Measurements from ENCODE around the gene ABHD8.

Gene ABHD8

DNA sequence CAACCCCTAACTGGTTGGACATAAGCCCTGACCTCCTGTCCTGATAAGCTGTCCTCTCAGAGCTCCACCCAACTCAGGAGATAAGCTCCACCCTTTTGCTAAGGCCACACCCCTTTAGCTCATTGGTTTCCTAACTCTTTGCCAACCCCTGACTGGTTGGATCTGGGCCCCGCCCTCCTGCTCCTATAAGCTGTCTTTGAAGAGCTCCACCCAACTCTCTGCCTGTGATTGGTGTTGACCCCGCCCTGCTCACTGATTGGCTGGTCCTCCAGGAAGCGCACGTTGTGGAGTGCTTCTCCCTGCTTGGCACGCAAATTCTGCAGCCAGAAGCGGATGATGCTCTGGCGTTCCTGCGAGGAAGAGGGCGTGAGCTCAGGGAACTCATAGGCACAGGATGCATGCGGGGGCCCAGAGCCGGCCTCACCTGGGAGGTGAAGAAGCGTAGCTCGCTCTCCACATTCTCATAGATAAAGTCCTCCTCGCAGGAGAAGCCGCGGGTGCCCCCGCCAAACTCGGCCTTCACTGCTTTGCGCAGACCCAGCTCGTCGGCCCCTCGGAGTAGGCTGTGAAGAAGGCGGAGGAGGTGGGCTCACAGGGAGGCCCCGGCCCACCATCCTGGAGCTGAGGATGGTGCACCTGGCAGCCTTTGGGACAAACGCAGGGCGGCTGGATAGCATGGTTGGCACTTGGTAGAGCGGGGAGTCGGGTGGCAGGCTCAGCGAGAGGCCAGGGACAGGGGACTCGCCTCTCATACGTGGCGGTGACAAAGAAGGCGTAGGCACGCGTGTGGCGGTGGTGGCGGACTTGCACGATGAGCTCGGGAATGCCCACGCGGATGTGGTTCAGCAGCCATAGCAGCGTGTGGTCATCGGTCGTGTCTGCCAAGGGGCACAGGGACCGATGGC is 29.7 kb upstream of the ABHD8 start:
- DNase-seq = no peak

DNA sequence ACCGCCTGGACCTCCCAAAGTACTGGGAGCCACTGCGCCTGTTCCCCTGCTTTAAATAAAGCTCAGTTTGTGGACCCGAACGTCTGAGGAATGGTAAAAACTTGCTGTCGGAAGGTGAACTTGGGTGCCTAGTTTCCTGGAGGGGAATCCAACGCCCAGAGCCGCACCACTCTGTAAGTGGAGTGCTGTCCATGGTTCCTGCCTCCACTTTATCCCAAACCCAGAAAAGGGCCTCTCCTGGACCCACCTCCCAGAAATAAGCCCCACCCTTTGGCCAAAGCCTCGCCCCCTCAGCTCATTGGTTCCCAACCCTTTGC is 29.1 kb upstream of the ABHD8 start:
- no peak for DNase-seq

DNA sequence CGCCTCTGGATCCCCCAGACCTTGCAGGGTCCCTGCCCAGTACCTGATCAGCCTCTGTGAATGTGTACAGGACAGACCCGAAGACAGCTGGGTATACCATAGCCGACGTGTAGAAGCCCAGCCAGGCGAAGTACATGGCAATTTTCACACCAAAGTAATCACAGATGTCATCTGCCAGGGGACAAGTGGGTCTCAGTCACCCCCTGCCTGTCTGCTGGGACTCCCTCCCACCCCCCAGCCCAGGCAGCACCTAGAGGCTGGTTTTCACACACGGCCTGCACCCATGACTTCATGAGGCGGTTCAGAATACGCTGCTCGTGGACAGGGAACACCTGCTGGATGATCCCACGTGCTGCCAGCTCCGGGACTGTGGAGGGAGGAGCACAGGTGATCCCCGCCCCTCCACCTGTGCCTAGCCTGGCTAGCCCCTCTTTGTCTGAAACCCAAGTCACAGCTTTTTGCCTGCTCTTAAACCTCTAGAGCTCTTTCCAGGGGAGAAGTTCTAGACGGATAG is 27.9 kb upstream of the ABHD8 start:
- DNase-seq = no peak

DNA sequence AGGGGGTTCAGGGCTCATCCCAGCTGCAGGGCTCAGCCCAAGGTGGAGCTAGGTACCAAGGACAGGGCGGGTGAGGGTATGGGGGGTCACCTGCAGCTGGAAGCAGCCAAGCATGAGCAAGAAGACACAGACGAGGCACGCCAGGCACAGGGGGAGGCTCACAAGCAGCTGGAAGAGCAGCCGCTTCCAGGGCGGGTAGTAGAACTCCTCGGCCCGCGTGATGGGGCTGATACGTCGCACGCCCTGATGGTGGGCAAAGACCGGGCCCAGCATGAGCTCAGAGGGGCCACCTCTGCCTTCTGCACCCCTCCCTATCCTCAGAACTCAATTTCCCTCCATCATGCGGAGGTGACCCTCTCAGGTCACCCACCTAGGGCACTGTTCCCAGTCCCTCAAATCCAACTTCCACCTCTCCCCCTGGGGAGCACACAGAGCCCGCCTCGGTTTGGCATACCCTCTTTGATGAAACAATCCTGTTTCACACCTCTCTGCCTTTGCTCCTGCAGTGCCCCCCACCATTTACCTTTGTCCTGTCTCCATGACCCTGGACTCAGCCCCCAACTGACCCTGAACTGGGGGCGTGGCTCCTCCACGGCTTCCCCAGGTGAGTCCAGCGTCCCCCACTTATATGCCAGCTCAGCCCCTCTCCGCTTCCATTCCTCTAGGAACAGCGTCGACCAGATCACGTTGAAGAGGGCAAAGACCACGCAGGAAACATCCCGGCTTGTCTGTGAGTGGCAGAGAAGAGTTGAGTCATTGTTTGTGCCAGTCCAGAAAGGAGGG is 27.2 kb upstream of the ABHD8 start:
- no peak for DNase-seq

DNA sequence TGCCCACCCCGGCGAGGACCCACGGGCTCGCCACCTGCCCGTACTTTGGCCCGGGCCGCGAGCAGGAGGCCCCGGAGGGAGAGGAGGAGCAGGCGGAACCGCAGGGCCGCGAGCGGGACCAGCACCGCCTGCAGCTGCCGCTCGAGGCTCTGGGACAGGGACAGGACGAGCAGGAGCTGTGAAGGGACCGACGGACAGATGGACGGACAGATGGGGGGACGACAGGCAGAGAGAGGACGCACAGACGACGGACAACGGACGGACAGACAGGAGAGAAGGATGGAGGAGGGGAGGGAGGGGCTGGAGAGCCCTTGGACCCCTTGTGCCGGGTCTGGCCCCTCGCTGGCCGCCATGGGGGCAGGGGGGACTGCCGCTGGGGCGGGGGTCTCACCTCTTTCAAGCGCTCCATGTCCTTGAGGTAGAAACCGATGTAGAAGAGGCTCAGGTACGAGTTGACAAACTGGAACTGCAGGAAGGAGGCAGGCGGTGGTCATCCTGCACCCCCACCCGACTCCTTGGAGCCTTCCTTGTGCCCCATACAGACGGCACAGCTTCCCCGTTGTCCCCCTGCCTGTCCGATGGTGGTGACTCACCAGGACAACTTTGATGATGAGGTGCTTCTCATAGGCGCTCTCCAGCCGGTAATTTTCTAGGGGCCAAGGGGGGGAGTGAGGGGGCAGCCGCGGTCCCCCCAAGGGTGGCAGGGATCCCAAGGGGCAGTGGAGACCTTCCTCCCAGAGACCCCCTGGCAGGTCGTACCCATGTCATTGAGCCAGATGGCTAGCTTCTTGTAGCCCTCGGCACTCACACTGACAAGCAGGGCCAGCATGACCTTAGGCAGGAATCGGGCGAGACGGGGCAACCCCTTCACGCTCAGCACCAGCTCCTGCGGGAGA is 26.4 kb upstream of the ABHD8 start:
- no peak for DNase-seq

DNA sequence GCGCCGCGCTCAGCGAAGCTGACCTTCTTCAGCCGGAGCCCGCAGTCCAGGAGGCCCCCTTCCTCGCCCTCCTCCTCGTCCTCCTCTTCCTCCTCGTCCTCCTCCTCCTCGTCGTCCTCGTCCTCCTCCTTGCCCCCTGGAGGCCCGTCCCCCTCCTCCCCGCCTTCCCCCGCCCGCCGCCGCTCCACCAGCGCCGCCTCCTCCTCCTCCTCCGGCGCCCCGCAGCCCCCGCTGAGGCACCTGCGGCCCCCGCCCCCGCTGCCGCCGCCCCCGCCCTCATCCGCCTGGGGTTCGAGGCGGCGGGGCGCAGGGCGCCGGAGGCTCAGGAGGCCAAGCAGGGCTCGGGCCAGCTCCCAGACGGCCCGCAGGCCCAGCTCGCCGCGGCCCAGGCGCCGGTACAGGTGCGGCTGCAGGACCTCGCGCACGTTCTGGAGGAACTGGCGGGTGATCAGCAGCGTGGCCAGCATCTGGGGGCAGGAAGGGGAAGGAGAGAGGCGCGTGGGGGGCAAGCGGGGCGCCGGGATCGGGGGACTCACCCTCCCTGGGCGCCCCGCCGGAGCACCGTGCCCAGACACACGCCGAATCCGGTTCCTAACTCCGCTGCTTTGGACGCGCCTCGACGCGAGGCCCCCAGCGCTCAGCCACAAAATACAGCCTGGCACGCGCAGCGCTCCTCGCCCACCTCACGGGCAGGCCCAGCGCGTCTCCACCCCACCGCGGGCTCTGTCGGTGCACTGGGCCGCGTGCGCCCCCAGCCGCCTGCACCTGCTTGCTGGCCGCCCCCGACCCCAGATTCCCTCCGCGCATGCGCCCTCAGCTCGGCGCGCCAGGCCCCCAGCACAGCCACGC is 25.5 kb upstream of the ABHD8 start:
- DNase-seq = peak in 1 of 4 experiments; percentile 48

DNA sequence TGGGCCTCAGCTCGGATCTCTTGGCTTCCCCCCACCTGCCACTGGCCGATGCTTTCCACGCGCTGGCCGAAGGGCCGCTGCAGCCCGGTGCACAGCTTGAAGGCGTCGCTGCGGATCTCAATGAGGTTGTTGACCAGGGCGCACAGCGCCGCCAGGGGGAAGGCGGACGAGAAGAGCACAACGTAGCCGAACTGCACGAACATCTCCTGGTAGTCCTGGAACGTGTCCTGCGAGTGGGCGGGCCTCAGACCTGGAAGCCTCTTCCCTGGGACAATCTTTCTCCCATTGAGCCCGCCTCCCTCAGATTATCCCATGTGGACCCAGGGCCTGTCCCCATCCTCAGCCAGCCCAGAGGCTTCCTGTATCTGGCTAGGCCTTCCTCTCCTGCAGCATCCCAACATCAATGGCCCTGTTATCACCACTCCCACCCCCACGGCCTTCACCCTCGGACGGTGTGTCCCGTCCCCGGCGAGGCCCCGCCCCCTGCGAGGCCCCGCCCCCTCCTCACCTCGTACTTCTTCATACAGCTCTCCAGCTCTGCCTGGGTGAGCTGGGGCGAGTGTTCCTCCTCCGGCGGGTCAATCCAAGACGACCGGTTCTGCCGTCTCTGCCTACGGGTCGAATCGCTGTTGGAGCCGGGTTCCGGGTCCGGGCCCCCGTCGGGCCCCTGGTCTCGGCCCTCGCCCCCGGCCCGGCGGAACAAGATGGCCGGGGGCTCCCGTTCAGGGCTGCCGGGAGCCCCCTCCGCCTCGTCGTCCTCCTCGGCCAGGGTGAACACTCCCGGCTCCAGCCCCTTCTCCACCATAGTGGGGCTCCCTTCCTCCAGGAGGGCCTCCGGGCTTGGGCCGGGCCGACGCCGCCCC is 24.7 kb upstream of the ABHD8 start:
- peak in 3 of 4 experiments; percentile 12 to 55 (median 21) for DNase-seq

DNA sequence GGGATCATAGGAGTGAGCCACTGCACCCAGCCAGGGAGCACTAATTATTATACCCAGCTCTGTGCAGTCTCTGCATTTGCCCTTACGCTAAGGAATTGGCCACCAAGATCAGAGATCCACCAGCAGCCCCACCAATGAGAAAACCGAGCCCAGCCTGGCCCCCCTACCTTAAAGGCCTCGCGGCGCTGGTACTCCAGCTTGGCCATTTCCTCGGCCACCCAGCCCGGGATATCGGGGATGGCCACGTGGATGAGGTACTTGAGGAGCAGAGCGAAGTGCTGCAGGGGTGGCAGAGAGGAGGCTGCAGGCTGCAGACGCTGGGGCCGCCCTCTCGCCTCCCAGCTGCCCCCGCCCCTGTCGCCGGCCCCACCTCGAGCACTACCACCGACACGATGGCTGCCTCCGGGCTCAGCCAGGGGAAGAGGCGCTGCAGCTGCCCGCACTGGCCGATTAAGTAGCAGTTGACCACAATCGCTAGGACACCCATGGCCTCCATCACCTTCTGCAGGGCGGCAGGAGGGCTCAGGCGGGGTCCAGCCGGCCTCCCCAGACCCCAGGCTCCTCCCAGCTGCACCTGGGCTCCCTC is 23.9 kb upstream of the ABHD8 start:
- no peak for DNase-seq

DNA sequence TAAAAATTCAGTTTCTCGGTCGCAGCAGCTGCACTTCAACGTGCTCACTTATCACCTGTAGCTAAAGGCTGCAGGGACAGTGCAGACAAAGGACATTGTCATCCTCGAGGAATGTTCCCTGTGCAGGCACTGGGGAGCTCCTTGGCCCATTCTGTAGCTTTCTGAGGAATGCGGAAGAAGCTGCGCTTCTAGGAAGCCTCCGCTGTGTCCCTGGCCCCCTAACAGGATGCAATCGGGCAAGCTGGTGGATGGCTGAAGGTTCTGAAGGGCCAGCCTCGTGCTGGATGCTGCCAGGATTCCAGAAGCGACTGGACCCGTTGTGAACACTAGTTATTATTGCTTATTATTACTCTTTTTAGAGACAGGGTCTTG is 23.4 kb upstream of the ABHD8 start:
- DNase-seq = no peak

DNA sequence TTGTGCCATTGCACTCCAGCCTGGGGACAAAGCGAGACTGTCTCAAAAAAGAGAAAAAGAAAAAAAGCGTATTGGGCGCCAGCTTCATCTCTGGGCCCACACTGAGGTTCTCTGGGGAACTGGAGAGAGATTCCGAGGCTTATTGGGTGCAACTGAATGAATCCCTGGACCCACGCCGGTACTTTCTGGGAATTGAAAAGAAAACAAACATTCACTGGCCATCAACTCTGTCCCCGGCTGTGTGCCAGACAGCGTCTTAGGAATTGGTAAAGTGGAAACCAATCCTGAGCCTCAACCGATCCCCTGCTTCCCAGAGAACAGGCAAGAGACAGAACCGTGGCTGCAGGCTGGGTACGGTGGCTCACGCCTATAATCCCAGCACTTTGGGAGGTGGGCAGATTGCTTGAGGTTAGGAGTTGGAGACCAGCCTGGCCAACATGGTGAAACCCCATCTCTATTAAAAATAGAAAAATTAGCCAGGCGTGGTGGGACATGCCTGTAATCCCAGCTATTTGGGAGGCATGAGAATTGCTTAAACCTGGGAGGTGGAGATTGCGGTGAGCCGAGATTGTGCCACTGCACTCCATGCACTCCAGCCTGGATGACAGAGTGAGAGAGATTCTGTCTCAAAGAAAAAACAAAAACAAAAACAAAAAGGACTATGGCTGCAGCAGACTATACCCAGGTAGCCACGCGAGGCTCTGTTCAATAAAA is 22.8 kb upstream of the ABHD8 start:
- DNase-seq = no peak

DNA sequence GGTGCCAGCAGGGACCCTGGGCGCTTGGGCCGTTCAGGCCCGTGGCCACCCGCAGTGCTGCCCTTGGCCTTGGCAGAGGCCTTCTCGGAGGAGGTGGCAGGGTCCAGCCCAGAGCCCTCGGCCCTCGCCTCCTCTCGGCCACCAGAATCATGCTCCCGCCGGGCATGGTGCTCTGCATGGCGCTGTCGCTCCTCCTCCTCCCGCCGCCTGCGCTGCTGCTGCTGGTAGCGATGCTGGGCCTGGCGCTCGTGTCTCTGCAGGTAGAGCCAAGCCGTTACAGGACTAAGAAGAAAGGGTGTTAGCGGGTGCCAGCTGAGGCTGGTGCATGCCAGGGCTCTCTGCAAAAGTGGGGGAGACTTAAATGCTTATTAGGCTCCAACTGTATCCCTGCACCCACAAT is 21.9 kb upstream of the ABHD8 start:
- no peak for DNase-seq

DNA sequence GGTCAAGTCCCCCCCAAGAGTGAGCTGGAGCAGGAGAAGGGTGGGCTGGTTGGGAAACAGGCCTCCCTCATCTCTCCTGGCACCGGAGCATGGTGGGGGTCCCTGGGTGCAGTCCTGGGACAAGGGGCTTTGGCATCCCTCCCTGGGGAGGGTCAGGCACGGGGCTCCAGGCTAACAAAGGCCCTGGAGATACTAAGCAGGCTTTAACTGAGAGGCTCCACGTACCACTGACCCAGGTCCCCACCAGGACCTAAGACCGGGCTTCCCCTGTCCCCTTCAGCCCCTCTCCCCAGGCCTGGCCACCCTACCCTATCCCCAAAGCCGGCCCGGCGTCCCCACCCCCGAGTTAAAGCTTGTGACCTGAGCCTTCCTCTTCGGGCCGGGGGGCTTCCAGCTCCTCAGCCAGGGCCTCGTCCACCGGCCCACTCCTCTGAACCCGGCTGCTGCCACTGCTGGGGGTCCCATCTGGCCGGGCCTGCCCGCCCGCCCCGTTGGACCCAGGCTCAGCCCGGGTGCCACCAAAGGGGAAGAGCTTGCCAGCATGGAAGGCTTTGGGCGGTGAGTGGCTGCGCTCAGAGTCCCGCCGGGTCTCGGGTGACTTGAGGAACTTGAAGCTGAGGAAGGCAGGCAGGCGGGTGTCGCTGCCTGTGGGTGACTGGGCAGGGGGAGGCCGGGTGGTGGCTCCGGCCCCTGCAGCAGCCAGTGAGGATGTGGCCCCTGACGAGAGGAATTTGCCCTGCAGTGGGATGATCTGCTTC is 21.3 kb upstream of the ABHD8 start:
- no peak for DNase-seq

DNA sequence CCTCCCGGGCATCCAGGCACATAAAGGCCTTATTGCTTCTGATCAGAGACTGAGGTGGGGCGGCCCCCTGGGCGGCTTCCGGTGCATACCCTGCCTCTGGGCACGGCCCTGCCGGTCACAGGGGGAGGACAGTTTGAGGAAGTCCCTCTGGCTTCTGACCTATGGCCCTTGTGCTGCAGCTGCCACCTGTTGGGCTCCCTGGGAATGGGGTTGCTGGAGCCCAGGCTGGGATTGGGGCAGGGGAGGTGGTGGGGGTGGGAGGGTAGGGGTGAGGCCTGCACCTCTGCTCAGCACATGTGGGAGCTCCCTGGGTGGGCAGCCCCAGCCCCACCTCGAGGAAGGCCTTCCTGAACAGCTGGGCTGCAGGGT is 20.7 kb upstream of the ABHD8 start:
- DNase-seq = no peak

DNA sequence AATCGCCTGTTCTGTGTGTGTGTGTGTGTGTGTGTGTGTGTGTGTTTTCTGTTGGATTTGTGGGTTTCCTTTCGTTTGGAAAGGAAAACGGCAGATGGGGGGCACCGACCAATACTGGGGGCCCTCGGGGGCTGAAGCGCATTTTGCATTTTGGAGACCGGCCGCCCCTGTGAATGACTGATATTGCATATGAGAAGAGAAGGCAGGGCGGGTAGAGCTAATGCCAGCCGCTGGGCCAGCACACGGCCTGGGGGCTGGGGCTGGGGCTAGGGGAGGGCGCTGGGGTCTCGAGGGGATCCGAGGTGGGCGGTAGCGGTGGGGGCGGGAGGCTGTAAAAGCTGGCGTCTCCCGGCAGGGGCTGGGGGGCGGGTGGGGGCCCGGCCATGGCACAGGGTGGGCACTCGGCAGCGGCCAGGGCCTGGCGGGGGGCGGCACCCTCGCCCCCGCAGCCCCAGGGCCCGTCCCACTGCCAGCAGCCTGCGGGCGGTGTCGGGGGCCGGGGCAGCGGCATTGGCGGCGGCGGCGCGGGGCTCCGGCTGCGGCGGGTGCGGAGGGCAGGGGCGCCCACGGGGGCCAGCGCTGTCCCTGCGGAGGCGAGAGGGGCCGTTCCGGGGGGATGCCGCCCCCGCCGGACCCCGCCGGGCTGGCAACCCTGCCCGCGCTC is 20.2 kb upstream of the ABHD8 start:
- DNase-seq = no peak

DNA sequence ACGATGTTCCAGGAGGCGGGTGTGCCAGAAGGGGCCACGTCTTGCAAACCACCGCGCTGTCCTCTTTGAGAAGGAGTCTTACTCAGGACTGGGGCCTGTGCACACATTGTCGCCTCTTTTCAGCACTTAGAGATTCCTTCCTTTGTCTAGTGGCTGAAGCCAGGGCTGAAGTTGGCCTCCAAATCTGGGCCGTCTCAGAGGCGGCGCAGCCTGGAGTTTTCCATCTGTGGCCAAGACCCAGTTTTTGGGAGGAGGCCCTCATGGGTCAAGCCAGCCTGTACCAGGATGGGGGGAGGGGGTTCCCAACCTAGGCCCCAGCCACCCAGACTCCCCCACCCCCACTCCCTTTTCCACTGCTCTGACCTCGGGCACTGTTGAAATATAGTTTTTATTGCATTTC is 19.6 kb upstream of the ABHD8 start:
- no peak for DNase-seq

DNA sequence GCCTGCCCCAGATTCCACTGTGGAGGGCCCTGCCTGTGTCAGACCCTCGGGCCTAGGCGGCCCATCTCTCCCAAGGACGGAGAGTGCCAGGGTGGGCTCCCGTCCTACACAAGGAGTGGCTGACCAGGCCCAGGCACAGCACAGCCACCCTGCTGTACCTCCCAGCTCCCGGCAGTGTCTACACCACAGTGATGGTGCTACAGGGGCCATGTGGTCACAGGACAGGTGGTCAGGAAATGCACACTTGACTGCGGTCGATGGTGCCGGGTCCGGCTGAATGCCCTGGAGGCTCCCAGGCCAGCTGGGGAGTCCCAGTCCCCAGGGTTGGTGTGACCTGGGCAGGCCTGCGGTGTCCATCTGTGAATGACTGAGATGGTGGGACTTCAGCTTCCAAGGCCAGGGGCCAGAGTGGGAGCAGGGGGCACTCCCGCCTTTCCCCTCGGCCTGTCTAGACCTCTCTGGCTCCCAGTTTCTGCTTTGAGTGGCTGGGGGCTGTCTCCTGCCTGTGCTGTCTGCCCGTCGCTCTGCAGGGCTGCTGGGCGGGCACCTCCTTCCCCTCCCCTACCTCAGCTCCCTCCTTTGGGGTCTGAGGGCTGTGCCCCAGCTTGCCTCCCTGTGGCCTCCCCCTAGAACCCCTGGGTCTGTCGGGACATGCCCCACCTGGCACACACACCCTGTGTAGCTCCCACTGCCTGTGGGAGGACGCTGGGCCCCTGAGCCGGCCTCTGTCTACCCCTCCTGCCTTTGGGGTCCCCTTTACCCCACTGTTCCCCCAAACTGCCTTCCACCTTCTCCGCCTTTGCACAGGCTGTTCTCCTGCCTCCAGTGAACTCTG is 18.6 kb upstream of the ABHD8 start:
- DNase-seq = no peak

DNA sequence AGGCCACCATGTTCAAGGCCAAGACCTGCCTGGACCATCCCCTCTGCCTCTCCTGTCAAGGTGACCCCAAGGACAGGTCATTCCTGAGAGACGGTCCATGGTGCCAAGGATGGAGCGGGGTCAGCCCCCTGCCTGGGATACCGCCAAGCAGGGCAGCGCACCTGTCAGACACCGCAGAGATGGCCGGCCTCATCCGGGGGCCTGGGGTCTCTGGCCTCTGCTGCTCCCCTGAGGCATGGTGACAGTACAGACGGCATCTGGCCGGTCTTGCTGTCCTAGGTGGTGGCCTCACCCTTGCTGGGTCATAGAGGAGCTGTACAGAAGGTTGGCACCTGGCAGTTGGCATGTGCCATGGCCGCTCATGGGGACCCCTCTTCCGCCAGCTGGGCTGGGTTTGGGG is 17.2 kb upstream of the ABHD8 start:
- no peak for DNase-seq
